ENCODE data around the gene EIF3C.
"Not testable (repeated sequence)": the region's sequence is repeated elsewhere in the genome, so short reads cannot be mapped to it uniquely, and the experiment has no call there.

The EIF3C gene

DNA sequence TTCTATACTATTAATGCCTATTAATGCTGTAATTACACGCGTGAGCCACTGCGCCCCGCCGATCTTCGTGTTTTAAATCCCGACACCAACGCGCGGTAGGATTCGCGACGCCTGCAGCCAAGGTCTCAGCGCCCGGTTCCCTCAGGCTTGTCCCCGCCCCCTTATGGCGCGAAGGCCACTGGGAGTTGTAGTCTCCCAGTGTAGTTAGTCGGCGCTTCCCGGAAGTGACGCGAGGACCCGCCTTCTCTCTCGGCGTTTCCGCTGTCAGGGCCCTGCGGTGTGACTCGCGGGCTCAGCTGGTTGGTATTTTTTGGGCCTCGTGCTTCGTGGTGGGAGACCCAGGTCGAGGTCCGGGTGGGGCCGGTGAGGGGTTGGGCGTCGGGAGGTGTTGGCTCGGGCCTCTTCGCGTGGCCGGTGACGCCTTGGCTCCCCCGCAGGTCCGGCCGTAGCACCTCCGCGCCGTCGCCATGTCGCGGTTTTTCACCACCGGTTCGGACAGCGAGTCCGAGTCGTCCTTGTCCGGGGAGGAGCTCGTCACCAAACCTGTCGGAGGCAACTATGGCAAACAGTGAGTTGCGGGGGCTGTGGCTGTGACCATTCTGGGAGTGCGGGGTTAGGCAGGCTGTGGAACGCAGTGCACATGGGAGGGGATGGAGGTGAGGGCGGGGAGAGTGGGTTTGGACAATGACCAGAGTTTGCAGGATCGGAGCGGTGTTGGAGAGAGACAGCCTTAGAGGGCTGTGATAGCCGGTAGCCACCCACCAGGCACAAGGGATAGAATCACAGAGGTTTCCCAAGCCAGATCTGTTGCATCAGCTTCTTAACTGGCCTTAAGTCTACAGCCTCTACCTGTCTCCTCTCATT lies at the start of gene EIF3C:
EIF3C (plus strand) TSS at position 245 of the 864 bp plus-strand sequence; CDS start at position 468, 223 bp downstream.
- not testable (repeated sequence) for DNase-seq

DNA sequence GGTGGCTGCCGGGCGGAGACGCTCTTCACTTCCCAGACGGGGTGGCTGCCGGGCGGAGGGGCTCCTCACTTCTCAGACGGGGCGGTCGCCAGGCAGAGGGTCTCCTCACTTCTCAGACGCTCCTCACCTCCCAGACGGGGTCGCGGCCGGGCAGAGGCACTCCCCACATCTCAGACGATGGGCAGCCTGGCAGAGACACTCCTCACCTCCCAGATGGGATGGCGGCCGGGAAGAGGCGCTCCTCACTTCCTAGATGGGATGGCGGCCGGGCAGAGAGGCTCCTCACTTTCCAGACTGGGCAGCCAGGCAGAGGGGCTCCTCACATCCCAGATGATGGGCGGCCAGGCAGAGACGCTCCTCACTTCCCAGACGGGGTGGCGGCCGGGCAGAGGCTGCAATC lies 45.0 kb upstream of the EIF3C start:
- not testable (repeated sequence) for DNase-seq

GRCh38 chr16:28667480-28667879 lies 43.8 kb upstream of the EIF3C start:
- DNase-seq: not testable (repeated sequence)

DNA sequence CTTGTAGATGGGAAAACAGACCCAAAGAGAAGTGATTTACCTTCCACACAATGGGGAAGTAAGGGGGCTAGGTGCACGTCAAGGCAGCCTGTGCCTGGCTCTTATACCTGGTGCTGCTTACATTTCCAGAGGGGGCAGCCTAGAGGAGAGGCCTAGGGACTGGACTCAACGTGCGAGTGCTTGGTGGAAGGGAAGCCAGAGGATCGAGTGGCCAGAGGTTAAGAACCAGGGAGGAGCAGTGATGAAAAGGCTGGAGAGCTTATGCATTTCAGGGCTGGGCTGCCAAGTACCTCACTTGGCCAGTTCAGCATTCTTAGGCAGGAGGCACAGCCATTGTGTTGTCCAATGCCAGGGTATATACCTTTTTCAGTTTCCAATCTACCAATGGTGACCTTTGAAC lies 43.1 kb upstream of the EIF3C start:
- DNase-seq: not testable (repeated sequence)

- not testable (repeated sequence) for DNase-seq
Measured at GRCh38 chr16:28688327-28688952, 22.8 kb upstream of the EIF3C start.

DNA sequence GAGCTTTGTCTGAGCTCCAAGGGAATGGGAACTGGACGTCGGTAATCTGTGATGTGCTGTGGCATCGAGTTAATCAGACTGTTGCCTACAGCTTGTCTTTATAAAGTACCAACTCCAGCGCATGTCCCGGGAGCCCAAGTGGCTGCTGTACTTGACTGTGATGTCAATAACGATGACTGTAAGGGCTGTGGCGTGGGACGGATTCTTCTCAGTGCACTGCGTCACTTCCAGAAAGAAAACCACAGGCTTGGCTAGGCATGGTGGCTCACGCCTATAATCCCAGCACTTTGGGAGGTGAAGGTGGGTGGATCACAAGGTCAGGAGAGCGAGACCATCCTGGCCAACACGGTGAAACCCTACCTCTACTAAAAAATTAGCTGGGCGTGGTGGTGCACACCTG lies 21.8 kb upstream of the EIF3C start:
- not testable (repeated sequence) for DNase-seq

- DNase-seq: not testable (repeated sequence)
Measured at GRCh38 chr16:28691722-28692121, 19.5 kb upstream of the EIF3C start.

DNA sequence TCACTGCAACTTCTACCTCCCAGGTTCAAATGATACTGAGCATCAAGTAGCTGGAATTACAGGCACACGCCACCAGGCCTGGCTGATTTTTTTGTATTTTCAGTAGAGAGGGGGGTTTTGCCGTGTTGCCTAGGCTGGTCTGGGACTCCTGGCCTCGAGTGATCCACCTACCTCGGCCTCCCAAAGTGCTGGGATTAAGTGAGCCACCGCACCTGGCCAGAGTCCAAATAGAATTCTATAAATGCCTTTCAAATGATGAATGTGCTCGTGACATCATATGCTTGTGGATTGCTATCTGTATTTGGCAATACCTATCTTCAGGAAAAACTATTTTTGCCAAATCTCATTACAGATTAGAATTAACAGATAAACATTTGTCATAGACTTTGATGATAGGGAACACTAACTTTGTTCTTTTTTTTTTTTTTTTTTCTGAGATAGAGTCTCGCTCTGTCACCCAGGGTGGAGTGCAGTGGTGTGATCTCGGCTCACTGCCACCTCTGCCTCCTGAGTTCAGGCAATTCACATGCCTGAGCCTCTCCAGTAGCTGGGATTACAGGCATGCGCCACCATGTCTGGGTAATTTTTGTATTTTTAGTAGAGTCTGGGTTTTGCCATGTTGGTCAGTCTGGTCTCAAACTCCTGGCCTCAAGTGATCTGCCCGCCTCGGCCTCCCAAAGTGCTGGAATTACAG lies 17.9 kb upstream of the EIF3C start:
- not testable (repeated sequence) for DNase-seq

DNA sequence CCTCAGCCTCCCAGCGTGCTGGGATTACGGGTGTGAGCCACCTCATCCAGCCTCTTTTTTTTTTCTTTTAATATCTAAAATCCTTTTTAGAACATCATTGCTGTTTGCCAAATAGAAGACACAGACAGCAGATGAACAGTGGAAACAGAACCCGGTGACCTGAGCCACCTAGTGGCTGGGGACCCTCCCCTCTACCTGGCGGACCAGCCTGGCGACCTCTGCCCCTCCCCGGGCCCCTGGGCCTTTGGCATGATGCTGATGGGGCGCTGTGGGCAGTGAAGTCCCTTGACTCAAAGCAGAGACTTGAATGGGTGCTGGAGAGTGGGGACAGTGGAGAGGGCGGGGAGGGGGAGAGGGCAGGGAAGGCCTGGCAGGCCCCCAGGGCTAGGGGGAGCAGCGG lies 11.5 kb upstream of the EIF3C start:
- not testable (repeated sequence) for DNase-seq

DNA sequence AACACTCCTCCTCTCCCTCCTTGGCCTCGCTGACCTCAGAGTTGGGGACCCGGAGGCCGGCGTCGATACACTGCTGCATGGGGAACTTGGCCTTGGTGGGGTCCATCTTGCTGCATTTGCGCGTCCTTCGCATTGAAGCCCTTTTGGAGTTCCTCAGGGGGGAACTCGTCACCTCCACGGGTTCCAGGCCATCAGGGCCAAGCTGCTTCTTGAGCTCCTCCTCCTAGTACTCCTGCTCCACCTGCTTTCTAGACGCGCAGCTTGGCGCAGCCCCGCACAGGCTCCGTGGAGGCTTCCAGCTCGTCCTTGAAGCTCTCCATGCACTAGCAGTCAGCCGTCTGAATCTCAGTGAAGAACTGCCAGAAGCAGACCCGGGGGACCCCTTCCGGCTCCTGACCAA lies 10.9 kb upstream of the EIF3C start:
- not testable (repeated sequence) for DNase-seq

DNA sequence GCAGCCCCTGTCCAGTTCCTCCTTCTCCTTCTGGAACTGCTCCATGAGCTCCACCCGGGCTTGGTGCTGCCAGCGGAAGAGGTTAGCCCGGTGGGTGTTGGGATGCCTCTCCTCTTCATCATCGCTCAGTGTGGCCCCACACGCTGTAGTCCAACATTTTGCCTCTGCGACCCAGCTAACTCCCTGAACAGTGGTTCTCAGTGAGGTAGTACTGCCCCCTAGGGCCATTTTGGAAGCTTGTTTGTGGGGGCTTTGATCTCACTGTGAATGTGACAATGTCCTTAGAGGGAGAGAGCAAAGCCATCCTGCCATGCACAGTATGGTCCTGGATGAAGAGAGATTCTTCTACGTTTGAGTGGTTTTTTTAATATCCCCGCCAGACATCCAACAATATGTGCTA lies 9.9 kb upstream of the EIF3C start:
- DNase-seq: not testable (repeated sequence)

DNA sequence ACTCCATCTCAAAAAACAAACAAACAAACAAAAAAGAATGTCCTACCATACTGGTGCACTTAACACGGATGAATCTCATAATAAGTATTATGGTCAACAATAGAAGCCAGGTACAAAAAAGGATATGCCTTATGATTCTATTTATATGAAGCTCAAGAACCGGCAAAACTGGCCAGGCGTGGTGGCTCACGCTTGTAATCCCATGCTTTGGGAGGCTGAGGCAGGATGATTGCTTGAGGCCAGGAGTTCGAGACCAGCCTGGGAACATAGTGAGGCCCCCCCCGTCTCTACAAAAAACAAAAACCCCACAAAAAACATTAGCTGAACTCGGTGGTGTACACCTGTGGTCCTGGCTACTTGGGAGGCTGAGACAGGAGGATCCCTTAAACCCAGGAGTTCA lies 7.0 kb upstream of the EIF3C start:
- not testable (repeated sequence) for DNase-seq

GRCh38 chr16:28722852-28723650 lies 11.8 kb downstream of the EIF3C start:
- not testable (repeated sequence) for DNase-seq

- DNase-seq: not testable (repeated sequence)
Measured at GRCh38 chr16:28731253-28731652, 20.0 kb downstream of the EIF3C start.

GRCh38 chr16:28732455-28733124 lies 21.3 kb downstream of the EIF3C start:
- not testable (repeated sequence) for DNase-seq

DNA sequence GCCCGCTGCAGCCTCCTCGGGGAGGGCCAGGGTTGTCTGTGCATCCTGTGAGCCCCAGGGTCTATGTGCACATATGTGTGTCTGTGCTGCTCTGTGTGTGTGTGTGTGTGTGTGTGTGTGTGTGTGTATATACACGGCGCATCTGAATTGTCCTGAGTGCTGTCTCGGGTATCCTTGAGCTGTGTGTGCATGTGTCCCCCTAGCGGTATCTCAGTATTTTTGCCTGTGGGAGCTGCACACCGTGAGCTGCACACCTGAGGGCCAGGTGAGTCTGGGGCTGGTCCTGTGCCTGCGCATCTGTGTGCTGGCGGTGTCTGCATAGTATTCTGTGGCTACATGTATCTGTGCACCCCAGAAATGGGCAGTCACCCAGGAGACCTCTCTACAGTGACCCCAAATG lies 28.5 kb downstream of the EIF3C start:
- not testable (repeated sequence) for DNase-seq

- DNase-seq: not testable (repeated sequence)
Measured at GRCh38 chr16:28740631-28741030, 29.4 kb downstream of the EIF3C start.

GRCh38 chr16:28741295-28741694 lies 30.0 kb downstream of the EIF3C start:
- not testable (repeated sequence) for DNase-seq

GRCh38 chr16:28746618-28747350 lies 35.5 kb downstream of the EIF3C start:
- DNase-seq: not testable (repeated sequence)

DNA sequence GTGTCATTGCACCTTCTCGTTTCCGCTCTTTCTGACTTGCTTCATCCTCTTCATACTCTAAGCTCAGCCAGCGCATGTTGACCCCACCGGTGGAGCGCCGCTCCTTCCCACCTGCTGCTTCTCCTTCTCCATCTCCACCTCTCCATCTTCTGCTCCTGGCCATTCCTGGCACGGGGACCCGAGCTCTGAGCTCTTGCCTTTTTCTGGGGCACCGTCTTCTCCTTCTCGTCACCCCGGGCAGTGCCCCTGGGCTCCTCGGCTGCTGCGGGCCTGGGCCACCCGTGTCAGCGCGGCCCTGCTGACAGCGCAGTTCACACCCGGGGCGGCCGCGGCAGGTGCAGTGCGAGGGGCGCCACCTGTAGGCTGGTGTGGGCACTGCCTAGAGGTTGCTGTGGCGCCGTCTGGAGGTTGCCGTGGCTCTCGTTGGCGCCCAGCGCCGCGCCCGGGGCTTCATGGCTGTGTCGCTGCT lies 38.8 kb downstream of the EIF3C start:
- DNase-seq: not testable (repeated sequence)

DNA sequence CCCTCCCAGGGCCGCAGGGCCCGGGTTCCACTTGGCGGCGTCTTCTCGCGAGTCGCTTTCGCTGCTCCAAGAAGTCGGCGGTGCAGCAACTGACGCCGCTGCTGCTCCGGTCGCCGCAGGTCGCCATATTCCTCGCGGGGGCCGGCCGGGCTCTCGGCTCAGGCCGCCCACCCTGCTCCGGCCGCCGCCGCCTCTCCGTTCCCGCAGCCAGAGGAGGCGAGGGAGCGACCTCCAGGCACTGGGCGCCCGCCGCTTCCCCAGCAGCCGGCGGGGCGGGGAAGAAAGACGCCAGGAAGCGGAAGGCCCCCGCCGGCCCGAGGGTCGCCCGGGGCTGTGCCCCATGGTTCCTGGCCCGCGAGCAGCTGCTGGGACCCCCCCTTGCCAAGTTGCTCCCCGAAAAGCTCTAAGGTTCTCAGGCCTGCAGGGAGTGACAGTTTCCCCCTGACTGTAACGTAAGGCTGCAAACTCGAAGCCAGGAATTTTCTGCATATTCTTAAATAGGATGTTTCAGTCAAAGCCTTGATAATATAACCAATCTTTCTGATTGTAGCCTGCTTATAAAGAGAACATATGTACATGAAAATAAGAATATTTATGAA lies 39.3 kb downstream of the EIF3C start:
- DNase-seq: not testable (repeated sequence)

All from activated CD4-positive, CD25-positive, alpha-beta regulatory T cell (primary cell).